Measurements from ENCODE around the gene JADE2.

Gene JADE2

DNA sequence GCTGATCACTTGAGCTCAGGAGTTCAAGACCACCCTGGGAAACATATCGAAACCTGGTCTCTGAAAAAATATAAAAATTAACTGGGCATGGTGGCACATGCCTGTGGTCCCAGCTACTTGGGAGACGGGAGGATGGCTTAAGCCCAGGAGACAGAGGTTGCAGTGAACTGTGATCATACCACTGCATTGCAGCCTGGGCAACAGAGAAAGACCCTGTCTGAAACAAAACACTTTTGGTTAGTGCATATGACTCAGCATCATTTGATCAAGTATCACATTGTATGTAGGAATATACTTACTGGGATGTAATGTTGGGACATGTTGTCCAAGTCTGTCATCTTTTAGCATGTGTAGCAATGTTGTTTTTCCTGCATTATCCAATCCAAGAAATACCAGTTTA, 95.2 kb downstream of the JADE2 start:
- peaks cover 38% of the 10 kb centered on the region for H3K36me3 ChIP-seq (ENCODE audit: insufficient read depth, low read length)
- H3K9me3 ChIP-seq (ENCODE audit: low read length), result no peaks in the 10 kb centered on the region
- no peaks in the 10 kb centered on the region for H3K27me3 ChIP-seq (ENCODE audit: insufficient read depth, low read length)
- H3K4me1 ChIP-seq (ENCODE audit: insufficient read depth, low read length), result no peaks in the 10 kb centered on the region
- no peak overlapping the region for H3K4me3 ChIP-seq (ENCODE audit: low read length)
- H2AFZ ChIP-seq (ENCODE audit: low read depth, low read length), result no peak overlapping the region

GRCh38 chr5:134625559-134625958, 100.1 kb downstream of the JADE2 start:
- Histone ChIP-seq H3K9me3 (ENCODE audit: low read length) (no peaks in the 10 kb centered on the region), H3K4me3 (ENCODE audit: low read length) (no peak overlapping the region), H3K4me1 (ENCODE audit: insufficient read depth, low read length) (no peaks in the 10 kb centered on the region), H3K27me3 (ENCODE audit: insufficient read depth, low read length) (no peaks in the 10 kb centered on the region), H2AFZ (ENCODE audit: low read depth, low read length) (no peak overlapping the region), H3K36me3 (ENCODE audit: insufficient read depth, low read length) (peaks cover 11% of the 10 kb centered on the region)

DNA sequence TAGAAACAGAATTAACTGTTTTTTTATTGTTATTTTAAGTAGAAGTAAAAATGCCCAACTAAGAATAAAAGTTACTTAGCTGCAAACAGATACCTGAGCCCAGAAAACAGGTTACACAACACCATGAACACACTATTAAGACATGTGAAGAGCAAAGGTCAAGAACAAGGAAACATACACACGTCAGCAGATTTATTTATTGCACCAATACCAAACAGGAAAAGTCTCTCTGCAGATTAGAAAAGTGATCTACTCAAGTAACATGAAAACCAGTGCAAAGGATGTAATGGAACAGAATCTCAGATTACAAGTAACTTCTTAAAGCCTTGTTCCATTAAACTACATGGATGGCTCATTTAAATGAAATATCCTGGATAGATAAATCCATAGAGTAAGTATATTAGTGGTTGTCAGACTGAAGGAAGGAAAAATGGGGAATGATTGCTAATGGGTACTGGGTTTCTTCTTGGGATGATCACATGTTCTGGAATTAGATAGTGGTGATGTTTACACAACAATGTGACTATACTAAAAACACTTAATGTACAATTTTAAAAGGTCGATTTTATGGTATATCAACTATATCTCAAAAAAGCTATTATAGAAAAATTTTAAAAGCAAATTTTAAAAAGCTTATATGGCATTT, 101.0 kb downstream of the JADE2 start:
- no peak overlapping the region for H2AFZ ChIP-seq (ENCODE audit: low read depth, low read length)
- H3K36me3 ChIP-seq (ENCODE audit: insufficient read depth, low read length), result peaks cover 6% of the 10 kb centered on the region
- H3K4me3 ChIP-seq (ENCODE audit: low read length), result no peak overlapping the region
- no peaks in the 10 kb centered on the region for H3K4me1 ChIP-seq (ENCODE audit: insufficient read depth, low read length)
- H3K9me3 ChIP-seq (ENCODE audit: low read length), result no peaks in the 10 kb centered on the region
- no peaks in the 10 kb centered on the region for H3K27me3 ChIP-seq (ENCODE audit: insufficient read depth, low read length)

Measured in neuron (in vitro differentiated cells).